ENCODE results near the gene KRT26.

- no peak for TF ChIP-seq CTCF (IDR thresholded peaks at IDR 0.05)
- TF ChIP-seq EZH2 (IDR thresholded peaks at IDR 0.05; ENCODE audit: borderline replicate concordance, insufficient read depth, low read depth, low read length, poor library complexity, severe bottlenecking): no peak
Measured at GRCh38 chr17:40778461-40778860, 6.5 kb upstream of the KRT26 start.

Measured in B cell (primary cell).